ENCODE results near the gene TMEM233. TPM values are rescaled to one million over a fixed set of nuclear protein-coding genes. Genes with fewer than 3 reads are reported as not detected.
"Not testable (repeated sequence)": the region's sequence is repeated elsewhere in the genome, so short reads cannot be mapped to it uniquely, and the experiment has no call there.

The TMEM233 gene
- polyA plus RNA-seq, 4 donors = 1.3 to 1.7 (median 1.5) TPM

DNA sequence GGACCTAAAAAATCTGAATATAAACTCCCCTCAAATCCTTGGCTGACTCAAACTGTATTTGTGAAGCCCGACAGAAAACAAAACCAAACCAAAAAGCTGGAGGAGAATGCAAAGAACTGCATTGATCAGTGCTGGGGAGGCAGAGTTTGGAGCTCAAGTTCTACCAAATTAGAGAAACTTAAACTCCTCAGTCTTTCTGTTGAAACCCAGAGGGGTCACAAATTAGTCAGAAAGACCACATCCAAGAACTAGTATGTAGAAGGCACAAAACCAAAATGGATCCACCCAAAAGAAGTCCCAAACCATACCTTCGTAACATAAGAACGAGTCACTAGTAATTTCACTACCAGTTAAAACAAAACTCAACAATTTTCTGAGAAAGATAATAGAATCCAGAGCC is 59.1 kb downstream of the TMEM233 start:
- no peak for DNase-seq (ENCODE audit: low read depth in 4 of 4, low spot score in 2 of 4)

DNA sequence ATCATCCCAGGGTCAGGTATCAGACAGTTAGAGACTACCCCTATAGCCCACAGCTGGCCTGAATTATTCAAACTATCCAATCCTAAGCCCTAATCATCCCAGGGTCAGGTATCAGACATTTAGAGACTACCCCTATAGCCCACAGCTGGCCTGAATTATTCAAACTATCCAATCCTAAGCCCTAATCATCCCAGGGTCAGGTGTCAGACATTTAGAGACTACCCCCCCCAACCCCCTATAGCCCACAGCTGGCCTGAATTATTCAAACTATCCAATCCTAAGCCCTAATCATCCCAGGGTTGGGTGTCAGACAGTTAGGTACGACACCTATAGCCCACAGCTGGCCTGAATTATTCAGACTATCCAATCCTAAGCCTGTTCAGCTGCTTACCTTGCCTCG is 63.4 kb downstream of the TMEM233 start:
- DNase-seq (ENCODE audit: low read depth in 4 of 4, low spot score in 2 of 4) = not testable (repeated sequence)

GRCh38 chr12:119658166-119658565 is 64.6 kb downstream of the TMEM233 start:
- DNase-seq (ENCODE audit: low read depth in 4 of 4, low spot score in 2 of 4) = not testable (repeated sequence)

GRCh38 chr12:119659289-119659897 is 65.8 kb downstream of the TMEM233 start:
- no peak for DNase-seq (ENCODE audit: low read depth in 4 of 4, low spot score in 2 of 4)

- no peak for DNase-seq (ENCODE audit: low read depth in 4 of 4, low spot score in 2 of 4)
Observed at GRCh38 chr12:119660076-119660475, 66.5 kb downstream of the TMEM233 start.

- no peak for DNase-seq (ENCODE audit: low read depth in 4 of 4, low spot score in 2 of 4)
Observed at GRCh38 chr12:119661882-119662281, 68.3 kb downstream of the TMEM233 start.

GRCh38 chr12:119664642-119665041 is 71.1 kb downstream of the TMEM233 start:
- DNase-seq (ENCODE audit: low read depth in 4 of 4, low spot score in 2 of 4) = no peak

DNA sequence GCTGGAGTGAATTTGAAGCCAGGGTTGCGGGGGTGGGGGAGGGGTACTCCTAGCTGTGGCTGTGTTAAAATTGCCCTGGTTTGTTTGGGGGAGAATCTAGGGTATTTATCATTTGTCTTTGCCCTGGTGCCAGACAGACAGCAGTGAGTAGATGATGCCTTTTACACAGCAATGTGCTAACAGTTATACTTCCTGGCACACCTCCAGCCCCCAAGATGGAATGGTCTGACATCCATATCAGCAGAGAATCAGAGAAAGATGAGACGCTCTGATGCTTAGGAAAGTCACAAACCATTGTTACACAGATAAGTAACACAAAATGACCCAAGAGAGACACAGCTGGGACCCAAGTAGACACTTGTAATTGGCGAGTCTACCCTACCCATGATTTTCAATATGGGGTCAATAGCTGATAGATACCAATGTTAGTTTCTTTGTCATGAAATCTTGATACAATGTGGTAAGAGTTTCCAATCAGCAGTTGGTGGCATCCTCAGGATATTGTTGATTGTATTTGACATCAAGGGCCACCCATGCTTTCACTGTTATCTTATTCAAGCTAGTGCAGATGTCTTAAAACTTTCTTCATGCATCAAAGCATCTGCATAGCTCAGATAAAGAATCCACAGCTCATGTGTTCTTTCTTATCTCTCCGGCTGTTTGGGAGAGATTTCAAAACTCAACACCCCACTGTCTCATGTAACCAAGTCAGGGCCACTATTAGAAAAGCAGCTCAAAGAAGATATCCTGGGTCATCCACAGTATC is 71.8 kb downstream of the TMEM233 start:
- DNase-seq (ENCODE audit: low read depth in 4 of 4, low spot score in 2 of 4) = no peak

DNA sequence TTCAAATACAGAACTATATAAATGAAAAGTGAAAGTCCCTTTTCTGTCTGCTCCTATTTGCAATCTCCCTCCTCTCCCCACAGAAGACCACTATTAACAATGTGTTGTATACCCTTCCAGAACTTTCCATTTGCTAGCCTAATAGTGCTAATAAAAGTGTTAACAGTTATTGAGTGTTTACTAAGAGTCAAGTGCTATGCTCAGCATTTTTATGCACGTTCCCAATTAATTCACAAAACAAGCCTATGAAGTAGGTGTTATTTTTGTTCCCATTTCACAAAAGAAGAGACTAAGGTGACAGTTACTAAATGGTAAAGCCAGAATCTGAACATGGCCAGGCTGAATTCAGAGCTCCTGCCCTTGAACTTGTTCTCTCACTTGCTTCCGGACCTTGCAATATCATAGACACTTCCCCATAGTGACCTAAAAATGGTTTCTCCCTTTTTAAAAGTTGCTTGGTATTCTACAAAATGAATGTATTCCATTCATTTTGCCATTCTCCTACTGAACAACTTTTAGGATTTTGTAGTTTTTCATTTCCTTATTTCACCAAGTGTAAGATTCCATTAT is 72.7 kb downstream of the TMEM233 start:
- no peak for DNase-seq (ENCODE audit: low read depth in 4 of 4, low spot score in 2 of 4)

DNA sequence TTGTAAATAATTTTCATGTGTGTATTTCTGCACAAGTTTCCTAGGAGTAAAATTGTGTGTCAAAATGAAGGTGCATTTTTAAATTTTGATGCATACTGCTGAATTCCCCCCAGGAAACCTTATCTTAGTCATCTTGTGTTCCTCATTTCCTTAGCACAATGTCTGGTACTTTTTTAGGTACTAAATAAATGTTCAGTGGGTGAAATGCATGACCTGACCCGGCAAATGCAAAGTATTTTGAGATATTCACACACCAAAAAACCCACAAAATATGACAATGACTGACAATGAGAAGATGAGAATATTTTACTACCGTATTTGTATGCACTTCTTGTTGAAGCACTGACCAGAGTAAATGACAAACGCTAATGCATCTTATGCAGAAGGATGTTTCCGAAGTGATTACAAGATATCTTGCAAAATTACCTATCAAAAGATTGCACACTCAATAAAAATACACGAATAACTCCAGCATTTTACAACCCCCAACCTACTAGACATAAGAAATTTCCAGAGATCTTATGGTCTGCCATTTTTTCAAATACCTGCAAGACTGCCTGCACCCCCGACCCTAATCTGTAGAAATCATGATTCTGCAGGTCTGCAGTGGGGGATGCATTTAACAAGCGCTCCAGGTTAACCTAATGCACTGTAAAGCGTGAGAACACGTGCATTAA is 73.5 kb downstream of the TMEM233 start:
- DNase-seq (ENCODE audit: low read depth in 4 of 4, low spot score in 2 of 4) = no peak

DNA sequence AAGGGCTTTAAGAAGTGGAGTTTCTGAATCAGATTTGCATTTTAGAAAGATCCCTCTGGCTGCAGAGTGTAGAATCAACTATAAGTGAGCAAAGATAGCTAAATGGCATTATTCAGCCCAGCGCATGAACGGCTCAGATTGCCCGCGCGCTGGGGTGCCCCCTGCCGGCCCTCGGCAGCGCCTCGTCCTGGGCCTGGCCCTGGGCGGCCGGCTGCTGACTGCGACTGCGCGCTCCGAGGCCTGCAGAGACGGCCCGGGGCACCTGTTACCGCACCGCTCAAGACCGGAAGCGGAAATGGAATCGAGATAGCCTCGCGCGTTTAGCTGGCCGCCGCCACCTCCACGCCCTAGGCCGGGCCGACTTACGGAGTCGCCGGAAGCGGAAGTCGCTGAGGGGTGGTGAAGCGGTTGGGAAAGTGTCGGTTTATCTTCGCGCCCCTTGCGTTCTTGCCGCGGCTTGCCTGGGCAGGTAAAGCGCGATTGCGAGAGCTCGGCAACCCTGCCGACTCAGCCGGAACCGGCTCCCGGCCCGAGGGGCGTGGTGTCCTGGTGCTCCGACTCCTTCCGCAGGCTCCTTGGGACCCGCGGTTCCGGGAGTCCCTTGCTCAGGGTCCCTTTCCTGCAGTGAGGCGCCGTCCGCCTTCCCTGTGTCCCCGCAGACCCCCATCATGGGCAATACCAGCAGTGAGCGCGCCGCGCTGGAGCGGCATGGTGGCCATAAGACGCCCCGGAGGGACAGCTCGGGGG is 74.2 kb downstream of the TMEM233 start, which contains the start of gene PRKAB1:
Gene PRKAB1, plus strand, starts transcription at position 557 of the 747 bp plus-strand sequence. Its CDS starts 112 bp downstream, at position 669.
- peak; percentile 77 to 93 (median 88) for DNase-seq (ENCODE audit: low read depth in 4 of 4, low spot score in 2 of 4)

GRCh38 chr12:119668324-119668841 is 74.8 kb downstream of the TMEM233 start:
- no peak for DNase-seq (ENCODE audit: low read depth in 4 of 4, low spot score in 2 of 4)

GRCh38 chr12:119669744-119670472 is 76.3 kb downstream of the TMEM233 start:
- DNase-seq (ENCODE audit: low read depth in 4 of 4, low spot score in 2 of 4) = no peak

- DNase-seq (ENCODE audit: low read depth in 4 of 4, low spot score in 2 of 4) = no peak
Observed at GRCh38 chr12:119671070-119671469, 77.5 kb downstream of the TMEM233 start.

DNA sequence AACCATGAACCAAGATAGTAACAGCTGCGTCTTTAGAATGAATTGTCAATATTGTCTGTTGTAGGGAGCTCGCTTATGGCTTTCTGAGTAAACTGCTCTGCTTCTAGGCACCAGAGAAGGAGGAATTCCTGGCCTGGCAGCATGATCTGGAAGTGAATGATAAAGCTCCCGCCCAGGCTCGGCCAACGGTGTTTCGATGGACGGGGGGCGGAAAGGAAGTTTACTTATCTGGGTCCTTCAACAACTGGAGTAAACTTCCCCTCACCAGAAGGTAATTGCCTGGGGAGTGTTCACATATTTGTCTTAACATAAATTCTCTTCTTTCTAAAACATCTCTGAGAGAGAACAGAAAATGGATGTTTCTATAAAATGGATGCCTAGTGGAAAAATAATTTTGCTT is 78.6 kb downstream of the TMEM233 start:
- DNase-seq (ENCODE audit: low read depth in 4 of 4, low spot score in 2 of 4) = no peak

- no peak for DNase-seq (ENCODE audit: low read depth in 4 of 4, low spot score in 2 of 4)
Observed at GRCh38 chr12:119673634-119674033, 80.1 kb downstream of the TMEM233 start.

- DNase-seq (ENCODE audit: low read depth in 4 of 4, low spot score in 2 of 4) = no peak
Observed at GRCh38 chr12:119674560-119674959, 81.0 kb downstream of the TMEM233 start.

- no peak for DNase-seq (ENCODE audit: low read depth in 4 of 4, low spot score in 2 of 4)
Observed at GRCh38 chr12:119676022-119676421, 82.4 kb downstream of the TMEM233 start.

DNA sequence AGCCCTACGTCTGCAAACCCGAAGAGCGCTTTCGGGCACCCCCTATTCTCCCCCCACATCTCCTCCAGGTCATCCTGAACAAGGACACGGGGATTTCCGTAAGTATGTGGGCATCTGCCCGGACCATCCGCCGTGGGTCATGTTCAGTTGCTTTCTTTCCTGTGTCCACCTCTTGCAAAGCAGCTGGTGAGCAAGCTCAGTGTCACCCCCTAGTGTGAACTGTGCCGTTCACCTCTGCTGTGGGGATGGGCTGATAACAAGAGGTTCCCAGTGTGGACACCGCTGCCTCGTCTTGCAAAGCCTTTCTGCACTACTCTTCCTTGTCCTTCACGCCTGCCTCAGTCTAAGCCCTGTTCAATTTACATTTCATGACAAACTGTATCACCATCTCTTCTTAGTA is 83.0 kb downstream of the TMEM233 start:
- no peak for DNase-seq (ENCODE audit: low read depth in 4 of 4, low spot score in 2 of 4)

DNA sequence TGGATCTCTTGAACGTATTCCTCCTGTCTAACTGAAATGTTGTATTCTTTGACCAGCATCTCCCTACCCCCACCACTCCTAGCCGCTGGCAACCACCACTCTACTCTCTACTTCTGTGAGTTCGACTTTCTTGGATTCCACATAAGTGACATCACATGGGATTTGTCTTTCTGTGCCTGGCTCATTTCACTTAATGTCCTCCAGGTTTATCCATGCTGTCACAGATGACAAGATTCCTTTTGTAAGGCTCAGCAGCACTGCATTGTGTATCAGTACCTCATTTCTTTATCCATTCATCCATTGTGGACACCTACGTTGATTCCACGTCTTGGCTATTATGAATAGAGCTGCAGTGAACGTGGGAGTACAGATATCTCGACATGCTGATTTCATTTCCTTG is 84.9 kb downstream of the TMEM233 start:
- DNase-seq (ENCODE audit: low read depth in 4 of 4, low spot score in 2 of 4) = no peak

All from left renal cortex interstitium (tissue), 4 donors.